ENCODE results near the gene GRM4. TPM values are rescaled to one million over a fixed set of nuclear protein-coding genes. Genes with fewer than 3 reads are reported as not detected.

The GRM4 gene
- total and polyA plus RNA-seq, 10 donors = 0.02 to 0.26 (median 0.09) TPM; not detected in 3

DNA sequence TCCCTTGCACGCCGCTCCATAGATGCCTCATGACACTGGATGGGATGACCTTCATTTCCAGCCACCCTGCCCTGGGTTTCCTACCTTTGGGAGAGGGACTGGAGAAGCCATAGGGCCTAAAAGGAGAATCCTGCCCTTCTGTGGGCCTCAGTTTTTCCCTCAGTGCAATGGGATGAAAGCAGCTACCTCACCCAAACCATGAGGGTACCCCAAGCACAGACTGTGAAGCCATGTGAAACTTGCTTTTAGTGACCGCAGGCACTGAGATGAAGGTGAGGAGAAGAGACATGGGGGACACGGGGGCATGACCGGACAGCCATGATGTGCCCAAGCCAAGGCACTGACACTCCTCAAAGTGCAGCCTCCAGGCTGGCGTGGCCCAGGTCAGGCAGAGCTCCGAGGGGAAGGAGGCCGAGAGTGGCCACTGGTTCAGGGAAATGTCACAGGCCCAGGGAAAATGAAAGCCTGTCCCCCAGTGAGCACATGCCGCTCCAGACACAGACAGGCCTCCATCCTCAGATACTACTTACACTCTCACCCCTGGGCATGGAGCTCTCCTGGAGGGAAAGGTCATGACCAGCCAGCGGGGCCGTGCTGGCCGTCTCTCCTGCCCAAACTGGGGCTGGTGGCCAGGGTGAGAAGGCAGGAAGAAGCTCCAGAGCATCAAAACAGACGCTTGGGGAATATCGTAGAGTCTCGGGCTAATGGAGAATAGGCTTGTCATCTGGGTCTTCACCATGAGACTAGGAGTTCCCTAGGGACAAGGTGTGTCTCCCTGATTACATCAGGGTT, 116.2 kb downstream of the GRM4 start:
- H3K4me3 ChIP-seq = no peak overlapping the region
- TF ChIP-seq POLR2A (IDR thresholded peaks at IDR 0.05) (no peak), POLR2AphosphoS5 (IDR thresholded peaks at IDR 0.05) (no peak)
- H3K27me3 ChIP-seq (replicated peaks in 1 of 7) = peaks cover 0 to 27% (median 0%) of the 10 kb centered on the region in 7 donors
- H3K36me3 ChIP-seq = no peaks in the 10 kb centered on the region
- H3K27ac ChIP-seq = no peak overlapping the region
- intact Hi-C loops (cut with DNase I; ENCODE audit: low total_unique reads) = no loop called here
- no peaks in the 10 kb centered on the region for H3K9me3 ChIP-seq
- DNase-seq = no peak
- 89 to 96% (median 93%) methylated on average over 14 to 15 of the region's 15 CpGs for WGBS, 5 donors
- H3K4me1 ChIP-seq = no peaks in the 10 kb centered on the region

DNA sequence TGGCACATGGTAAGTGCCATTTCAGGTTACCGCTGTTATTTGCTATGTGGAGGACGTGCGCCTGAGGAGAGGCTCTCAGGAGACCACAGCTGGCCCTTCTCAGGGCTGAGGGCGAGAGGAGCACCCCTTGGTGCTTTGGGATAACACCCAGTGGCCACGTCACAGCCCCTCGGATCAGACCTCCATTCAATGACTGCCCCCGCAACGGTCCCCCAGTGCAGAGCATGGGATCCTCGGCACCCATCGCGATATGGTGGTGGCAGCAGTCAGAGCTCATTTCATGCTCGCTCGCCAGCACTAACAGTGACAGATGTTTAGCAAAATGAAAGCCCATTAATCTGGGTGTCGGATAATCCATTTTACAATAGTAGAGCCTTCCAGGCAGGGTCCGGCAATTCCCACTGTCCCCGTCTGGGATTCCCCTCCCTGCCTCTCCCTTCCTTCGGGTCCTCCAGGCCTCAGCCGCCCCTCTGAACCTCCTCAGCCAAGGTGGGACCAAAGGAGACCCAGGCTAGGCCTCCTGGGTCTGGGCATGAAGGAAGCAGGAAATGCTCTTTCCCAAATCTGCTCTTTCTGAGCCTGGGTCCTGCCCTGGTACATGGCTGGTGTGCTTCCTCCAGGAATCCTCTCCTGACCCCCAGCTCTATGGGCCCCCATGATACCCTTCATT, 117.1 kb downstream of the GRM4 start:
- 84 to 94% (median 89%) methylated on average over 17 to 18 of the region's 18 CpGs for WGBS, 5 donors
- H3K27me3 ChIP-seq (replicated peaks in 1 of 7) = peaks cover 0 to 27% (median 0%) of the 10 kb centered on the region in 7 donors
- no peak overlapping the region for H3K27ac ChIP-seq
- peaks cover 0 to 3% (median 0%) of the 10 kb centered on the region in 8 donors for H3K9me3 ChIP-seq
- no peak for DNase-seq
- no peak overlapping the region for H3K4me3 ChIP-seq
- intact Hi-C loops (cut with DNase I; ENCODE audit: low total_unique reads) = no loop called here
- no peaks in the 10 kb centered on the region for H3K4me1 ChIP-seq
- H3K36me3 ChIP-seq = no peaks in the 10 kb centered on the region
- TF ChIP-seq, protein P1, sequence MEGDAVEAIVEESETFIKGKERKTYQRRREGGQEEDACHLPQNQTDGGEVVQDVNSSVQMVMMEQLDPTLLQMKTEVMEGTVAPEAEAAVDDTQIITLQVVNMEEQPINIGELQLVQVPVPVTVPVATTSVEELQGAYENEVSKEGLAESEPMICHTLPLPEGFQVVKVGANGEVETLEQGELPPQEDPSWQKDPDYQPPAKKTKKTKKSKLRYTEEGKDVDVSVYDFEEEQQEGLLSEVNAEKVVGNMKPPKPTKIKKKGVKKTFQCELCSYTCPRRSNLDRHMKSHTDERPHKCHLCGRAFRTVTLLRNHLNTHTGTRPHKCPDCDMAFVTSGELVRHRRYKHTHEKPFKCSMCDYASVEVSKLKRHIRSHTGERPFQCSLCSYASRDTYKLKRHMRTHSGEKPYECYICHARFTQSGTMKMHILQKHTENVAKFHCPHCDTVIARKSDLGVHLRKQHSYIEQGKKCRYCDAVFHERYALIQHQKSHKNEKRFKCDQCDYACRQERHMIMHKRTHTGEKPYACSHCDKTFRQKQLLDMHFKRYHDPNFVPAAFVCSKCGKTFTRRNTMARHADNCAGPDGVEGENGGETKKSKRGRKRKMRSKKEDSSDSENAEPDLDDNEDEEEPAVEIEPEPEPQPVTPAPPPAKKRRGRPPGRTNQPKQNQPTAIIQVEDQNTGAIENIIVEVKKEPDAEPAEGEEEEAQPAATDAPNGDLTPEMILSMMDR (IDR thresholded peaks at IDR 0.05 in 8 of 11, conservative IDR thresholded peaks at IDR 0.05 in 3 of 11) = no peak
- TF ChIP-seq POLR2A (IDR thresholded peaks at IDR 0.05) (no peak), POLR2AphosphoS5 (IDR thresholded peaks at IDR 0.05) (no peak)

DNA sequence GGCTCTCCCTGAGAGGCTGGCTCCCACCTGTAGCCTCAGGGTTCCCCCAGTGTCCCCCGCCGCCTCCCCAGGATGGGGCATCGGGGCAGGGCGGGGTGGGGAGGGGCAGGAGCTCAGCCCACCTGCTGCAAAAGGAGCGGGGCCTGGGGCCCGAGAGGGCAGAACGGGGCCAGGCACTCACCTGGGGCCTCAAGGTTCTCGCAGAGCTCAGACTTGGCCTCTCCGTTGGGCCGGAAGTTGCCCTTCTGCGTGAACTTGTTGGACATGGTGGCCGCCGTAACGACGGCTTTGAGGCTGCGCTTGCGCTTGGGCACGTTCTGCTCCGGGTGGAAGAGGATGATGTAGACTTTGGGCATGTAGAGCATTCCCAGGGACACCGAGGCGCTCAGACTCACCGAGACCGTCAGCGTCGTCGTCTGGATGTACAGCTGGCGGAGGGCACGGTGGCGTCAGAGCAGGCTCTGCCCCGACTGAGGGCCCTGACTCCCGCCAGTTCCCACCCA, 117.9 kb downstream of the GRM4 start:
- WGBS, 5 donors = 77 to 91% (median 87%) methylated on average over 14 to 31 of the region's 31 CpGs

DNA sequence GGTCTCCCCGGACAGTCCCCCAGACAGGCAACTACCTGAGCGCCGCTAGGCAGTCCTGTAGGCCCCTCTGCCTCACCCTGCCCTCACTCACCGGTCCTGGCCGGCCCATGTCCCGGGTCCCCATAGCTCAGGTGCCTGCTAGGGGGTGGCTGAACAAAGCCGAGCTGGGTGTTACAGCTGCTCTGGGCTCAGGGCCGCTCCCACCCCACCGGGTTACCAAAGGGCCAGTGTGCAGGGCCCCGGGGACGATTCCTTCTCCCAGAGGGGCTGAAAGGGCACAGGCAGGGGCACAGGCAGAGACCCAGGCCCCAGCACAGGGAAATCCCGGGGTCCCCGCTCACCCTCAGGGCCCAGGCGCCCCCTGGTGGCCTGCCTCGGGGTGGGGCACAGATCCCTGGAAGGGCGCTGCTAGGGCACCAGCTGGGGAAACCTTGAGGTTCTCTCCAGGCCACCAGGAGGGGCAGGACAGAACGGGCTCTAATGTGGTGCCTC, 118.4 kb downstream of the GRM4 start:
- intact Hi-C loops (cut with DNase I; ENCODE audit: low total_unique reads) = loop anchor here (2.0 kb wide), 1 partner anchor 259 kb away; no protein-coding TSS in a partner anchor

More for the DNA sequence above, 117.9 kb downstream of the GRM4 start:
- H3K9me3 ChIP-seq = peaks cover 0 to 4% (median 0%) of the 10 kb centered on the region in 8 donors
- no peak overlapping the region for H3K27ac ChIP-seq
- H3K36me3 ChIP-seq = no peaks in the 10 kb centered on the region
- H3K4me1 ChIP-seq = no peaks in the 10 kb centered on the region
- intact Hi-C loops (cut with DNase I; ENCODE audit: low total_unique reads) = loop anchor here (2.0 kb wide), 1 partner anchor 259 kb away; no protein-coding TSS in a partner anchor
- H3K4me3 ChIP-seq = no peak overlapping the region
- DNase-seq = no peak
- H3K27me3 ChIP-seq (replicated peaks in 1 of 7) = peaks cover 0 to 29% (median 0%) of the 10 kb centered on the region in 7 donors
- no peak for TF ChIP-seq POLR2AphosphoS5 (IDR thresholded peaks at IDR 0.05)
- TF ChIP-seq, protein P1 (IDR thresholded peaks at IDR 0.05 in 8 of 11, conservative IDR thresholded peaks at IDR 0.05 in 3 of 11) = peak in 6 of 11 experiments; percentile 10 to 52 (median 33)

More for the DNA sequence above, 118.4 kb downstream of the GRM4 start:
- Histone ChIP-seq H3K27ac (no peak overlapping the region), H3K27me3 (replicated peaks in 1 of 7) (peaks cover 0 to 34% (median 0%) of the 10 kb centered on the region in 7 donors), H3K4me1 (no peaks in the 10 kb centered on the region), H3K36me3 (no peaks in the 10 kb centered on the region), H3K4me3 (no peak overlapping the region), H3K9me3 (peaks cover 0 to 4% (median 0%) of the 10 kb centered on the region in 8 donors)
- DNase-seq = peak; percentile 85
- TF ChIP-seq POLR2A (IDR thresholded peaks at IDR 0.05) (no peak), POLR2AphosphoS5 (IDR thresholded peaks at IDR 0.05) (peak in 2 of 3 donors; percentile 32 to 39)
- TF ChIP-seq, protein P1 (IDR thresholded peaks at IDR 0.05 in 8 of 11, conservative IDR thresholded peaks at IDR 0.05 in 3 of 11) = peak; percentile 58 to 91 (median 84)
- WGBS, 5 donors = 24 to 56% (median 55%) methylated on average over 5 to 17 of the region's 17 CpGs
